Bone marrow (tissue), 2 donors: Measurements from ENCODE around the gene ZNF25.
A peak's percentile ranks its signal among the peaks of the same experiment; 100 is the strongest.
"Not testable (repeated sequence)": the region's sequence is repeated elsewhere in the genome, so short reads cannot be mapped to it uniquely, and the experiment has no call there.

Experiments
- DNase-seq, 2 donors: peaks; one replicate each; lab custom pipeline; 2025; lab: John Stamatoyannopoulos, UW

Gene ZNF25

GRCh38 chr10:37976091-37976879 lies at the start of gene ZNF25:
Gene ZNF25 (minus strand): TSS chr10:37976647. CDS start chr10:37971722, 4,925 bp downstream.
- peak; percentile 86 to 98 for DNase-seq

GRCh38 chr10:38025283-38025682 lies 48.8 kb upstream of the ZNF25 start:
- DNase-seq: no peak

- DNase-seq: not testable (repeated sequence)
Observed at GRCh38 chr10:38019124-38019523, 42.7 kb upstream of the ZNF25 start.

GRCh38 chr10:38016354-38016753 lies 39.9 kb upstream of the ZNF25 start:
- DNase-seq: no peak

- peak; percentile 81 to 88 for DNase-seq
Observed at GRCh38 chr10:38010119-38010903, 33.9 kb upstream of the ZNF25 start, which contains the start of gene ZNF33A. Gene ZNF33A (plus strand): TSS chr10:38010675. CDS start chr10:38012342, 1,667 bp downstream.

- no peak for DNase-seq
Observed at GRCh38 chr10:38007991-38008390, 31.5 kb upstream of the ZNF25 start.

- DNase-seq: no peak
Observed at GRCh38 chr10:38007551-38007950, 31.1 kb upstream of the ZNF25 start.

DNA sequence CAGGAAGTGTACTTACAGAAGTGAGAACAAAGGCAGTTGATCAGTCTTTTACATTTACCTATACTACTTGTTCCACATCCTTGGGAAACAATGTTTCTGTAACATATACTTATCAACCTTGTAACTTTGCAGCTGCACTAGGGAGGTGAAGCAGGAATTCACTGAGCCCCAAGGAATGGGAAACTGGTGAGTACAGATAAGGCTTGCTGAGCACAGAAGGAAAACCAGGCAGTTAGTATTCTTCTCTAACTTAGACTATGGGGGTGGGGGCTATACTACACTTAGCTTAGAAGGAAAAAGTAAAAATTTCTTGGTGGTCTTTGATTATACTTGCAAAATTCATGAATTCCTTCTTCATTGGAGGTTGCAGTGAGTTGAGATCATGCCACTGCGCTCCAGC lies 27.1 kb upstream of the ZNF25 start:
- no peak for DNase-seq

DNA sequence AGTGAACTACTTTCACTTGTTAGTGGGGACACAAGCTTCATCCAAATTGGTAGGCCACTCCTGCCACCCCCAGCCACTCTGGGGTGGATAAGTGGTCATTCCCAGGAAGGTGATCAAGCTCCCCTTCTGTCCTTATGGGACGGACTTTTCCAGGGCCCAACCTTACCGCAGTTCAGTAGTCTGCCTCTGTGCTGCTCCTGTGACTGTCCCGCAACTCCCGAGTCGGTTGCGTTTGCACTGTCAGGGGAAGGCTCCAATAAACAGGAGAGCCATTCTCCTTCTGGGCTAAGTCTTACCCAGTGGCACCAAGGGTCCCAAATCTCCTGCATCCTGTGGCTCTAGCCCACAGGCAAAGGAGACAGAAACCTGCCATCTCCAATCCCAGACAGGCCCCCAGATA lies 26.6 kb upstream of the ZNF25 start:
- DNase-seq: no peak

DNA sequence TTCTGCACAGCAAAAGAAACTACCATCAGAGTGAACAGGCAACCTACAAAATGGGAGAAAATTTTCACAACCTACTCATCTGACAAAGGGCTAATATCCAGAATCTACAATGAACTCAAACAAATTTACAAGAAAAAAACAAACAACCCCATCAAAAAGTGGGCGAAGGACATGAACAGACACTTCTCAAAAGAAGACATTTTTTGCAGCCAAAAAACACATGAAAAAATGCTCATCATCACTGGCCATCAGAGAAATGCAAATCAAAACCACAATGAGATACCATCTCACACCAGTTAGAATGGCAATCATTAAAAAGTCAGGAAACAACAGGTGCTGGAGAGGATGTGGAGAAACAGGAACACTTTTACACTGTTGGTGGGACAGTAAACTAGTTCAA lies 24.0 kb upstream of the ZNF25 start:
- not testable (repeated sequence) for DNase-seq

GRCh38 chr10:37998920-37999319 lies 22.5 kb upstream of the ZNF25 start:
- not testable (repeated sequence) for DNase-seq

- no peak for DNase-seq
Observed at GRCh38 chr10:37992083-37992482, 15.6 kb upstream of the ZNF25 start.

DNA sequence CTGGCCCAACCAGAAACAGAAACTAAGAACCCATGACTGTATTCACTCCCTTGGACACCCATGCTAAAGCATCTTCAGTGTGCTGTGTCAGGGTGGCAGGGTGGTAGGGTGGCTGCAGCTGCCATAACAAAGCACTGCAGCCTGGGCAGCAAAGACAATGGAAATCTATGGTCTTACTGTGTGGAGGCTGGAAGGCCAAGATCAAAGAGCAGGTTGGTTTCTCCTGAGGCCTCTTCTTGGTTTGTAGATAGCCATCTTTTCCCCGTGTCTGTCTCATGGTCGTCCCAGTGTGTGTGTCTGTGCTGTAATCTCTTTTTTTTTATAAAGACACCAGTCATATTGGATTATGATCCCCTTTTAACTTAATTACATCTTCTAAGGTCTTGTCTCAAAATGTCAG lies 15.2 kb upstream of the ZNF25 start:
- no peak for DNase-seq

GRCh38 chr10:37976880-37977203 lies 395 bp upstream of the ZNF25 start:
- DNase-seq: no peak

- no peak for DNase-seq
Observed at GRCh38 chr10:37975401-37975991, 951 bp downstream of the ZNF25 start.

GRCh38 chr10:37972396-37972795 lies 4.1 kb downstream of the ZNF25 start:
- DNase-seq: no peak

- no peak for DNase-seq
Observed at GRCh38 chr10:37965006-37965405, 11.4 kb downstream of the ZNF25 start.

DNA sequence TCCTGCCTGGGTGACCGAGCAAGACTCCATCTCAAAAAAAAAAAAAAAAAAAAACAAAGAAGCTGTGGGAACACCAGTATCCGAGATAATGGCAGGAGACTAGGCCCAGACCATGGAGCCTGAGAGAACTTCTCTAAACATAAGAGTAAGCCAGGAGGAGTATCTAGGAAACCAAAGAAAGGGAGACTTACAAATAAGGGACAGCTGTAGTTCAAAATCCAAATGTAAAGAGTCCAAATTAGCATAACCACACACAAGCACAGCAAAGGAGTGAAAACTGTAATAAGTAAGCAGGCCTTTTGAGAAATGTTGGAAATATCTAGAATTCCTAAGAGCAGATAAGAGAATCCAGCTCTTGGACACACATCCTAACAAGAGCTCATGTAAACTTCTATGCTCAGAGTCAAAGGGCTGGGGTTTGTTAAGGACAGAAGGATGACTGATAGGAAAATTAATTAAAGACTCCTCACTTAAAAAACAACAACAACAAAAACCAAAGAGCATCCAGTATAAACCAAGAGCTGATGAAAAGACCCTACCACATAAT lies 15.8 kb downstream of the ZNF25 start:
- no peak for DNase-seq

- no peak for DNase-seq
Observed at GRCh38 chr10:37957841-37958240, 18.6 kb downstream of the ZNF25 start.

DNA sequence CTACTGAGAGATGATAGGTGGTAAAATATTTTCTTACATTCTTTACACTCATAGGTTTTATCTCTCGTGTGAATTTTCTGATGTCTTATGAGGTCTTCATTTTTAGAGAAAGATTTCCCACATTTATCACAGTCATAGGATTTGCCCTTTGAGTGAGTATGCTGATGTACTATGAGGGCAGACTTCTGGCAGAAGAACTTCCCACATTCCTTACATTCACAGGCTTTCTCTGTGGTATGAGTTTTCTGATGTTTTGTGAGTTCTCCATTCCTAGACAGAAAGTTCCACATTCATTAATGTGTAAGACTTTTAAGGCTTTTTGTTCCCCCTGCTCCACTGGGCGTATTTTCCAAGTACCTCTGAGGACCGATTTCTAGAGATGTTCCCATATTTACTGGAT lies 23.5 kb downstream of the ZNF25 start:
- no peak for DNase-seq

DNA sequence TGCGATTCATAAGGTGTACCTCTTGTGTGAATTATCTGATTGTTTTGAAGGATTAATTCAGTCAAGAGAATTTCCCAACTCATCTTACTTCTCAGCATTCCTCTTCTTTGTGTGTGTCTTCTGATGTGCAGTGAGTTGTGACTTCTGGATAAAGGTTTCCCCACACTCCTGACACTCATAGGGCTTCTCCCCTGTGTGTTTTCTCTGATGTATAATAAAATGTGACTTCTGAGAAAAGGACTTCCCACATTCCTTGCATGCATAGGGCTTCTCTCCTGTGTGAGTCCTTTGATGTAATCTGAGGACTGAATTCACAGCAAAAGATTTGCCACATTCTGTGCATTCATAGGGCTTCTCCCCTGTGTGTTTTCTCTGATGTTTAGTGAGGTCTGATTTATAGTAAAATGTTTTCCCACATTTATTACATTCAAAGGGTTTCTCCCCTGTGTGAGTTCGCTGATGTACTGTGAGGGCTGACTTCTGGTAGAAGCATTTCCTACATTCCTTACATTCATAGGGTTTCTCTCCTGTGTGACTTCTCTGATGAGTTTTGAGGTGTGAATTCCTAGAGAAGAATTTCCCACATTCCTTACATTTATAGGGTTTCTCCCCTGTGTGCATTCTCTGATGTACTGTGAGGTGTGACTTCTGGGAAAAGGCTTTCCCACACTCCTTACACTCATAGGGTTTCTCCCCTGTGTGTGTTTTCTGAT lies 24.2 kb downstream of the ZNF25 start:
- DNase-seq: no peak

GRCh38 chr10:37948210-37948609 lies 28.2 kb downstream of the ZNF25 start:
- DNase-seq: no peak
